Endothelial cell (in vitro differentiated cells): ENCODE measurements around the gene CHD2. TPM values are rescaled to one million over a fixed set of nuclear protein-coding genes. Genes with fewer than 3 reads are reported as not detected.

ENCODE experiments used
- DNase-seq: peaks from one replicate; pipeline ENCODE4 v3.0.0; 2021; ENCODE audit warnings: low spot score
- H3K27ac Mint-ChIP-seq: one replicate; pipeline ENCODE4 v1.8.0; 2021; ENCODE audit warnings: mixed read lengths, inconsistent platforms; ENCODE audit not compliant: unreplicated experiment
- H3K27me3 Mint-ChIP-seq: one replicate; pipeline ENCODE4 v1.8.0; 2021; ENCODE audit warnings: mild to moderate bottlenecking, moderate library complexity, mixed read lengths, inconsistent platforms; ENCODE audit not compliant: unreplicated experiment
- H3K36me3 Mint-ChIP-seq: one replicate; pipeline ENCODE4 v1.8.0; 2021; ENCODE audit warnings: mild to moderate bottlenecking, low read depth, mixed read lengths, inconsistent platforms; ENCODE audit not compliant: unreplicated experiment
- H3K4me1 Mint-ChIP-seq: one replicate; pipeline ENCODE4 v1.8.0; 2021; ENCODE audit warnings: mild to moderate bottlenecking, mixed read lengths, inconsistent platforms; ENCODE audit not compliant: unreplicated experiment
- H3K4me3 Mint-ChIP-seq: one replicate; pipeline ENCODE4 v1.8.0; 2021; ENCODE audit warnings: mild to moderate bottlenecking, mixed read lengths, inconsistent platforms; ENCODE audit not compliant: unreplicated experiment
- H3K9me3 Mint-ChIP-seq: one replicate; pipeline ENCODE4 v1.8.0; 2021; ENCODE audit warnings: mixed read lengths, inconsistent platforms; ENCODE audit not compliant: unreplicated experiment
- CTCF ChIP-seq: fragments of 200-600 bp; sonication (generic); IDR thresholded peaks from one replicate; pipeline ENCODE4 v1.5.0; 2021; ENCODE audit warnings: antibody characterized with exemption; ENCODE audit not compliant: unreplicated experiment
- total RNA-seq: library from RNA; stranded (reverse); fragmentation: NEBNext Ultra II Directional; extraction: Animal tissue kit (Norgen Biotek cat#: 25700); gene quantifications from one replicate; pipeline ENCODE4 v1.2.1, GENCODE V29; 2021; ENCODE audit not compliant: unreplicated experiment

CHD2 gene
- total RNA-seq, 1 donor from 2014 or later, result 96.3 TPM

GRCh38 chr15:92907229-92907628, 7.1 kb downstream of the CHD2 start:
- DNase-seq, result no peak

DNA sequence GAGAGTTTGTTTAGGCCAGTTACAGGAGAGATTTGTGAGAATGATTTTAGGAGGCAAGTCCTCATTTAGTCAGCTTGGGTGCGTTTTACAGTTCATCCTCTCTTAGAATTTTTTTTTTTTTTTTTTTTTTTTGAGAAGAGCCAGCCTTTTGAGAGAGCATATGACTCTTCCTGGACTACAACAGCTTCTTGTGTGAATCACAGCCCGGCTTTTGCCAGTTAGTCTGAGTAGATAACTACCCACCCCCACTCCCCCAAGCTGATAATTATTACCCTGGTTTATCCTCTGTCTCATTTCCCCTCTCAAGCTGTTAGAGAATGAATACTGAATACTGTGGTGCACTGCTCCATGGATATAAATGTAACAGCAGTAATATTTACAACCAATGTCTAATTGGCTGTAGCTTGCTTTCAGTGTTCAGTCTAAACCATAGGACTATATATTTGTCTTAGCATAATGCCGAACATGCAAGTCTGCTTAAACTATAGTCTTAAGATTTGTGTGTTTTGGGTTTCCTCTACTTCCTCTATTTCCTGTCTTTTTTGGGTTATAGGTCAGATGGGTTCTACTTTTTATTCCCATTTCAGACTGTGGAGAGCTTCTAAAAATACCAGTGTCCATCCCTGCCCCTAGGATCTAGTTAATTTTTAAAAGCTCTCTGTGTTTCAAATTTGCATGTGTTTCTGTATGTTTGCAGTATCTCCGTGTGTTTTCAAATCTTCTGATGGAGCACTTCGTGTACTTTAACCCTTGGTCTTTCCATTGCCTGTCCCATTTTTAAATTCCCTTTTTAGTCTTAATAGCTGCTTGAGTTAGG, 8.0 kb downstream of the CHD2 start:
- peak overlapping the region; percentile 61 for H3K4me3 Mint-ChIP-seq

More at GRCh38 chr15:92907229-92907628, 7.1 kb downstream of the CHD2 start:
- no peaks in the 10 kb centered on the region for H3K9me3 Mint-ChIP-seq
- peak overlapping the region; percentile 85 for H3K4me3 Mint-ChIP-seq
- H3K27ac Mint-ChIP-seq, result peak overlapping the region; percentile 95
- no peak for TF ChIP-seq CTCF
- peaks cover 17% of the 10 kb centered on the region for H3K27me3 Mint-ChIP-seq
- H3K36me3 Mint-ChIP-seq, result peaks cover 3% of the 10 kb centered on the region
- H3K4me1 Mint-ChIP-seq, result peaks cover 72% of the 10 kb centered on the region

GRCh38 chr15:92908713-92909057, 8.6 kb downstream of the CHD2 start:
- DNase-seq, result no peak
- H3K27ac Mint-ChIP-seq, result peak overlapping the region; percentile 95
- peaks cover 17% of the 10 kb centered on the region for H3K27me3 Mint-ChIP-seq
- peaks cover 77% of the 10 kb centered on the region for H3K4me1 Mint-ChIP-seq
- no peak for TF ChIP-seq CTCF
- peak overlapping the region; percentile 61 for H3K4me3 Mint-ChIP-seq
- no peaks in the 10 kb centered on the region for H3K9me3 Mint-ChIP-seq
- H3K36me3 Mint-ChIP-seq, result peaks cover 3% of the 10 kb centered on the region

More for the DNA sequence above, 8.0 kb downstream of the CHD2 start:
- H3K27ac Mint-ChIP-seq, result peak overlapping the region; percentile 95
- peaks cover 73% of the 10 kb centered on the region for H3K4me1 Mint-ChIP-seq
- no peak for TF ChIP-seq CTCF
- H3K36me3 Mint-ChIP-seq, result peaks cover 3% of the 10 kb centered on the region
- H3K9me3 Mint-ChIP-seq, result no peaks in the 10 kb centered on the region
- no peak for DNase-seq
- H3K27me3 Mint-ChIP-seq, result peaks cover 17% of the 10 kb centered on the region

DNA sequence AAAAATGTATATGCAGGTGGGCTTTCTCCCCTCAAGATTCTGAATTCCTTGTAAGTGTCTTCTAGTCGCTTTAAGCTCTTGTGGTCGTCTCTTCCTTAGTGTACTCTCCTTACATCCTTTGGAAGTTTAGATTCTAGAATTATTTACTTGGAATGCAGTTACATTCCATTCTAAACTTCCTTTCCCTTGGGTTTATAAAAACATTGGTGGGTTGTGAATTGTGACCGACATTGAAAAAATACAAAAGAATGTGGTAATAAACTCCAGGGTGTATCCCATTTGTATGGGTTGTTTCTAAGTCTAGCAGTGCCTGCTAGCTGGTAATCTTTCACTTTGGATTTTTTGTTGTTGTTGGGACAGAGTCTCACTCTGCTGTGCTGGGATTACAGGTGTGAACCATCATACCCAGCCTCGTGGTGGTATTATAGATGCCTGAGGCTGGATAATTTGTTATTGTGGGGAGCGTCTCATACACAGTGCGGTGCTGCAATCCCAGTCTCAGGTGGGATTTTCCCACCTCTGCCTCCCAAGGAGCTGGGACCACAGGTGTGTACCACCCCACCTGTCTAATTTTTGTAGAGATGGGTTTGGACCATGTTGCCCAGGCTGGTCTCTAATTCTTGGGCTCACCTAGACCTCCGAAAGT, 9.1 kb downstream of the CHD2 start:
- no peaks in the 10 kb centered on the region for H3K9me3 Mint-ChIP-seq
- DNase-seq, result no peak
- H3K27ac Mint-ChIP-seq, result peak overlapping the region; percentile 95
- peaks cover 3% of the 10 kb centered on the region for H3K36me3 Mint-ChIP-seq
- no peak for TF ChIP-seq CTCF
- H3K4me3 Mint-ChIP-seq, result no peak overlapping the region
- peaks cover 14% of the 10 kb centered on the region for H3K27me3 Mint-ChIP-seq
- H3K4me1 Mint-ChIP-seq, result peaks cover 79% of the 10 kb centered on the region

DNA sequence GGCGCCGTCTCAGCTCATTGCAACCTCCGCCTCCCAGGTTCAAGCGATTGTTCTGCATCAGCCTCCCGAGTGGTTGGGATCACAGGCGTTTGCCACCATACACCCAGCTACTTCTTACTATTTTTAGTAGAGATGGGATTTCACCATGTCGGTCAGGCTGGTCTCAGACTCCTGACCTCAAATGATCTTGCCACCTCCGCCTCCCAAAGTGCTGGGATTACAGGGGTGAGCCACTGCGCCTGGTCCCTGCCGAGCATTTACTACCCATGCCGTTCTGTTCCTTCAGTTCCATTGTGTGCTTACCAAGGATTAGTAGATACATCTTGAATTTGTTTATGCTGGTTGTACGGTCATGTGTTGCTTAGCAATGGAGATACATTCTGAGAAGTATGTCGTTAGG, 10.3 kb downstream of the CHD2 start:
- H3K4me3 Mint-ChIP-seq, result peak overlapping the region; percentile 47

More for the DNA sequence above, 10.3 kb downstream of the CHD2 start:
- TF ChIP-seq CTCF, result no peak
- H3K27ac Mint-ChIP-seq, result peak overlapping the region; percentile 63
- no peaks in the 10 kb centered on the region for H3K9me3 Mint-ChIP-seq
- H3K36me3 Mint-ChIP-seq, result peaks cover 3% of the 10 kb centered on the region
- no peak for DNase-seq
- peaks cover 14% of the 10 kb centered on the region for H3K27me3 Mint-ChIP-seq
- H3K4me1 Mint-ChIP-seq, result peaks cover 79% of the 10 kb centered on the region
